ENCODE results near the gene NARS2. TPM values are rescaled to one million over a fixed set of nuclear protein-coding genes. Genes with fewer than 3 reads are reported as not detected.
A peak's percentile ranks its signal among the peaks of the same experiment; 100 is the strongest.

The NARS2 gene
- total and polyA plus RNA-seq, 10 of the 15 experiments (the other 5 are each of a cell fraction or from before 2014, with no cell fraction given): 22.2 to 45.3 (median 36.3) TPM

GRCh38 chr11:78574386-78575381 is at the start of gene NARS2 (continued):
- TF ChIP-seq ZBTB11 (CRISPR knock-in tag; IDR thresholded peaks at IDR 0.05) (no peak), SMARCA5 (IDR thresholded peaks at IDR 0.05) (no peak; the same call in 1 of the 2 replicates), EZH2 (IDR thresholded peaks at IDR 0.05; ENCODE audit: borderline replicate concordance, control insufficient read depth, low read depth, low read length) (no peak), SMAD1 (IDR thresholded peaks at IDR 0.05; ENCODE audit: low read depth, partially characterized antibody) (no peak), ZBTB4 (CRISPR knock-in tag; IDR thresholded peaks at IDR 0.05) (no peak), PBX3 (IDR thresholded peaks at IDR 0.05; ENCODE audit: insufficient replicate concordance, low read depth, low read length) (no peak), BHLHE40 (IDR thresholded peaks at IDR 0.05; ENCODE audit: borderline replicate concordance in 1 of 2, low read depth in 2 of 2, low read length in 1 of 2) (peak; percentile 64 to 82; a peak in 3 of 4 replicates), NRF1 (conservative IDR thresholded peaks at IDR 0.05; ENCODE audit: low read depth, low read length) (peak; percentile 60), ZZZ3 (IDR thresholded peaks at IDR 0.05; ENCODE audit: control insufficient read depth, insufficient read length, low read depth) (no peak), PAX5 (IDR thresholded peaks at IDR 0.05; ENCODE audit: borderline replicate concordance, low read depth, low read length) (peak; percentile 18; the same call in 1 of the 2 replicates), ETV6 (conservative IDR thresholded peaks at IDR 0.05 in 1 of 2, IDR thresholded peaks at IDR 0.05 in 1 of 2; ENCODE audit: borderline replicate concordance in 1 of 2, low read depth in 1 of 2) (no peak), MYC (IDR thresholded peaks at IDR 0.05; ENCODE audit: insufficient read depth, insufficient read length, insufficient replicate concordance, low read length, severe bottlenecking) (peak; percentile 68), CEBPZ (IDR thresholded peaks at IDR 0.05; ENCODE audit: low read depth, low read length) (no peak), EGR1 (IDR thresholded peaks at IDR 0.05; ENCODE audit: borderline replicate concordance in 1 of 2, low read depth in 2 of 2, low read length in 2 of 2) (peak; percentile 20 to 76; a peak in 2 of 3 replicates), NBN (IDR thresholded peaks at IDR 0.05) (0 out of 2 replicates have a peak, but pooled peaks have one; percentile 85)
